GM12878 (cell line): ENCODE data around the gene MAT1A.

Source experiments
- CTCF ChIP-seq, 3 experiments: IDR thresholded peaks in 2 of 3; conservative IDR thresholded peaks in 1 of 3; 2 replicates each; pipeline ENCODE4 v1.5.1; 2011; ENCODE audit warnings: low read depth in 3 of 3, low read length in 3 of 3, mild to moderate bottlenecking in 3 of 3, control low read depth in 2 of 3, moderate library complexity in 2 of 3, inconsistent platforms in 1 of 3, mixed read lengths in 1 of 3; ENCODE audit not compliant: control insufficient read depth in 2 of 3, insufficient read depth in 1 of 3; ENCODE audit errors: extremely low read depth in 1 of 3
- EGR1 ChIP-seq, 2 experiments: IDR thresholded peaks; 1 replicate in 1 of 2; 2 replicates in 1 of 2; pipeline ENCODE4 v1.6.1; 2011 to 2012; ENCODE audit warnings: low read depth in 2 of 2, low read length in 2 of 2, borderline replicate concordance in 1 of 2, mild to moderate bottlenecking in 1 of 2, moderate library complexity in 1 of 2
- POLR2AphosphoS5 ChIP-seq: IDR thresholded peaks from 2 replicates; pipeline ENCODE4 v1.6.1; 2011; ENCODE audit warnings: mild to moderate bottlenecking, low read length, inconsistent platforms
- RAD21 ChIP-seq: IDR thresholded peaks from 2 replicates; pipeline ENCODE4 v1.6.1; 2011; ENCODE audit warnings: mild to moderate bottlenecking, low read depth, low read length, moderate library complexity; ENCODE audit not compliant: insufficient read depth
- TAF1 ChIP-seq: IDR thresholded peaks from 2 replicates; pipeline ENCODE4 v1.6.1; 2011; ENCODE audit warnings: mild to moderate bottlenecking, low read depth, low read length, borderline replicate concordance

GRCh38 chr10:80278480-80278879 is 11.0 kb downstream of the MAT1A start:
- TF ChIP-seq POLR2AphosphoS5 (no peak), TAF1 (no peak), EGR1 (IDR thresholded peaks at IDR 0.05; ENCODE audit: borderline replicate concordance in 1 of 2, low read depth in 2 of 2, low read length in 2 of 2) (no peak), CTCF (IDR thresholded peaks at IDR 0.05 in 2 of 3, conservative IDR thresholded peaks at IDR 0.05 in 1 of 3; ENCODE audit: control insufficient read depth in 2 of 3, extremely low read depth in 1 of 3, insufficient read depth in 1 of 3, low read depth in 3 of 3, low read length in 3 of 3) (no peak), RAD21 (no peak)
